Stimulated activated CD4-positive, alpha-beta T cell treated with anti-CD3 and anti-CD28 coated beads, Interleukin-4, amount 100 ng/mL, for 48 hours (primary cell): ENCODE data around the gene GON7.
A peak's percentile ranks its signal among the peaks of the same experiment; 100 is the strongest.
"Not testable (repeated sequence)": the region's sequence is repeated elsewhere in the genome, so short reads cannot be mapped to it uniquely, and the experiment has no call there.

Experiments used
- DNase-seq, 2 donors: peaks; one replicate each; pipeline ENCODE4 v3.0.0-alpha.2; 2020; ENCODE audit warnings: low read depth in 2 of 2

Gene GON7, protein sequence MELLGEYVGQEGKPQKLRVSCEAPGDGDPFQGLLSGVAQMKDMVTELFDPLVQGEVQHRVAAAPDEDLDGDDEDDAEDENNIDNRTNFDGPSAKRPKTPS

DNA sequence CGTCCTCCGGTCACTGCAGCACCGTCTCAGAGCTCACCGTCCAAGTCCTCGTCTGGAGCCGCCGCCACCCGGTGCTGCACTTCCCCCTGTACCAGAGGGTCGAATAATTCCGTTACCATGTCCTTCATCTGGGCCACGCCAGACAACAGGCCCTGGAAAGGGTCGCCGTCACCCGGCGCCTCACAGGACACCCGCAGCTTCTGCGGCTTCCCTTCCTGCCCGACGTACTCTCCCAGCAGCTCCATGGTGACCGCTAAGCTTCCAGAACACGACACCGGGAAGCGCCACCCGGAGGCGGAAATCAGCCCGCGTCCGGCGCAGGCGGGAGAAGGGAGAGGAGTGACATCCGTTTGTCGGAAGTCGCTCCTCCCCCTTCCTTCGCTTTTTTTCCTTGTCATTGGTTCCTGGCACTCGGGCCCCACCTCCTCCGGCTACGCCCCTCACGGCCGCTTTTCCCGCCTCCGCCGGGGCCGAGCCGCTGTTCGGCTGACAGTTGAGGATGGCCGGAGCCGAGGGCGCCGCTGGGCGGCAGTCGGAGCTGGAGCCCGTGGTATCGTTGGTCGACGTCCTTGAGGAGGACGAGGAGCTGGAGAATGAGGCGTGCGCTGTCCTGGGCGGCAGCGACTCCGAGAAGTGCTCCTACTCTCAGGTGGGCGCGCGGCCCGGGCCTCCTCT, at the start of gene GON7, which contains the start of gene UBR7:
Gene GON7, minus strand, starts transcription at position 273 of the 675 bp plus-strand sequence. Its CDS starts 28 bp downstream, at position 245.
Gene UBR7, plus strand, starts transcription at position 464 of the 675 bp plus-strand sequence. Its CDS starts 36 bp downstream, at position 500.
- DNase-seq, result peak; percentile 74 to 91

DNA sequence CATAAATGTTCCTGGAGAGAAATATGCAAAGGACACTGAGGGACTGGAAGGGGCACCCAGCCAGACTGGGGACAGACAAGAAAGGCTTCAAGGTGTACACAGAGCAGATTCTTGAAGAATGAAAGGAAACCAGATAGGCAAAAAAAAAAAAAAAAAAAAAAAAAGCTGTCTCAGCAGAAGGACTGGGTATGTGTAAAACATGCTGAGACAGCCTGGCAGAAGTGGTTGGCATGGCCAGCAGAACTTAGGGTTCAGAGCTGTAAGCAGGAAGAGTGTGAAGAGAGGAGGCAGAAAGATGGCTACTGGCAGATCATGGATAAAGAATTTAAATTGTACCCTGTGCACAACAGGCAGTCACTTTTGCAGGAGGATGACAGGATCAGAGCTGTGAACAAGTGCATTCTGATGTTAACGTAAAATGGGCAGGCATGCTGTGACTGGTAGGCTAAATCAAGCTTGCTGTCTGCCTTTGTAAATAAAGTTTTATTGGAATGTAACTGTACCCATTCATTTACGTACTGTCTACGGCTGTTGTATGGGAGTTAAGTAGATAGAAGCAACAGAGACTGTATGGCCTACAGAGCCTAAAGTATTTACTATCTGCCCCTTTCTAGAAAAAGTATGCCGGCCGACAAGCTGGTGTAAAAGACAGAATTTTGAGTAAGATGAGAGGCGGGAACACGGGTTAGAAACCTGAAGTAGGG, 42.4 kb upstream of the GON7 start:
- no peak for DNase-seq

DNA sequence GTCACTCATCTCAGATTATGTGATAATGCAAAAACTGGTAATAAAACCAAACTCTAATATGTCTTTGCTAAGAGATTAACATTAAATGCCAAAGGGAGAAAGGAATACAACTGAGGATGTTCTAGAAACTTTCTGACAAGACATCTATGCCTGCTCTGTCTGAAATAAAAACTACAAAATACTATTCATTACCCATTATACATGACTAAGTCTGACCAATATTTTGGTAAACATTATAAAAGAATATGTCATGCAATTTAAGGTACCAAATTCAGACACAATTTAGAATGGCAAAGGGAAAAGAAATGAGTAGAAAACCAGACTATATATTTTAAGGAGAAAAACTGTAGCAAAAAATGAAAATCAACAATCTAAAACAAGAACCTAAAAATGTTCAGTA, 39.7 kb upstream of the GON7 start:
- DNase-seq, result no peak

DNA sequence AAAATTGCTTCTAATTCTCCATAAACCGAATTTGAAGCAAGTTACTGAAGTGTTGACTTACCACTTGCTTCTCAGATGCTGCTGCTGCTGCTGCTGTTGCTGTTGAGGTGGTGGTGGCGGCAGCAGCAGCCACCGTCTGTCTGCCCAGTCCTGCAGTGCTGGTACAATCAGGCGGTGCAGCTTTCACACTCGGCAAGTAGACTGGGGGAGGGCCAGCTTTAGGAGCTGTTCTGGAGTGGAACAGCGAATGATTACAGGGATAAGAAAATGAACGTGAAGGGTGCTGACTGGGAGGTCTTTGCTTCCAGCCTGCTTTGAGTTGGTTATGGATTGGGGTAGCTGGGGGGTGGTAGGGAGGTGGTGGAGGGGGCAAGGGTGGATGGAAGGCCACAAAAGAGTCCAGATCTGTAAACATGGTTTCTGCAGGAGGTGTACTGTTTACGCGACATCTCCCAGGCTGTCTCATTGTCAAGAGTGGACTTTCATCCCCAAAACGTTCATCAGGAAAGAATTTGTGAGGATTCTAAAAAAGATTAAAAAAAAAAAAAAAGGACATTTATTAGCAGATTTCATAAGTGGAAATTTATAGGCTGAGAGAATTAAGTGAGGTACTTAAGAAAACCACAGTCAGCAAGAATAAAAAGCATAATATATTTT, 39.0 kb upstream of the GON7 start:
- DNase-seq, result no peak

DNA sequence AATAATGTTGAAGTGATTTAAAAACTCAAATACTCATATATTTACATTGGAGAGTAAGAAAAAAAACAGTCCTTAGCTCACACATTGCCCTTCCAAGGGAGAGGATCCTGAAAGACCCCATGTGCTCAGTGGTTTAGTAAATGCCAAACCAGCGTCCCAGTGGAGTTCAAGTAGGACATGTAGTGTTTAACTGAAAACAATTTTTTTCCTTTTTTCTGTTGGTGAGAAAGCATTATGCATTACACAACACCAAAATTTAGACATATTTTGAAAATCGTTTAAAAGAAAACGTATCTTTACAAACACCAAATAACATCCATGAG, 33.8 kb upstream of the GON7 start:
- no peak for DNase-seq

DNA sequence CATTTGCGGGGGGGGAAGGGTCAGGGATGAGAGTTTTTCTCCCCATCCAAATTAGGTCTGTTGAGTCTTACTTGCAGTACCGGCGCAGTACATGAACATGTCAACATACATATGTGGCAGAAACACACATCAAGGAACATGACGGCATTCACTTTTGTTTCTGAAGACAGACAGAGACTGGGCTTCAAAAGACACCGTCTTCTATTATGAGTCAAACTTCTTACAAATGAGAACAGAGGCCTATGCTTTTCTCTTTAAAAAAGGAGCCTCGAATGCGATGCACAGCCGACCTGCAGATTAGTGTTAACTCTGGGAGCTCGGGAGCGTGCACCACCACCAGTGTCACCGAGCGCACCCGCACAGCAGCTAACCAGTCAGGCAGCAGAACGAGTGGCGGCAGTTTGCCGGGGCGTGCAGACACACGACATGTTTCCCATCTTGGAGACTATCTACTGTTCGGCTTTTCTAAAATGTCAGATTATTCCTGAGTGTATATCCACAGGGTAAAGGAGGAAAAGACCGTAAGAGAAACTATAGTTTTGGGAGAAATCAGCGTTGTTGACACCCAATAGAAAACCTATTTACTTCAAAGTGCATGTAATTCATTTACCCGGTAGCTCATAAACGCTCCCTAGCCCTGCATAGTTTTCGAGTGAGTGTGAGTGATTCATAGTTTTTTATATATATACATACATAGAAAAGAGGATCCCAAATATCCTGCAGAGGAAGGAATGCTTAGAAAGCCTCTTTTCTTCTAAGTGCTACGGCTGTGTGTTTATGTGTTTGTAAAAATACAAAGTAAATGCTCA, 33.2 kb upstream of the GON7 start:
- no peak for DNase-seq

DNA sequence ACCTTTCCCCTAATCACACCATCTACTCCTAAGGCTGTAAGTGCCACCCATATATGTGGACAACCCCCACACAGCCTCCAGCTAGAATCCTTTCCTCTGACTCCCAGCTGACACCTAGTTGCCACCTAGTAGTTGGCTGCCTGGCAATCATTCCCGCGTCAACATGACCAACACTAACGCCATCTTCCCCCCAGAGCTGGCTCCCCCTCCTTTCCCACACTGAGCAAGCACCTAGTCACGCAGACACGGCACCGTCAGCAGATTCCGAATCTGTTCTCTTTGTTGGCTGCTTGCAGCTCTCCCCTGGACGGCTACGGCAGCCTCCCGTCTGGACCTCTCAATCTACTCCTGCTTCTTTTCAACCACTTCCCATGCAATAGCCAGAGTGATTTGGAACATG, 27.9 kb upstream of the GON7 start:
- no peak for DNase-seq

DNA sequence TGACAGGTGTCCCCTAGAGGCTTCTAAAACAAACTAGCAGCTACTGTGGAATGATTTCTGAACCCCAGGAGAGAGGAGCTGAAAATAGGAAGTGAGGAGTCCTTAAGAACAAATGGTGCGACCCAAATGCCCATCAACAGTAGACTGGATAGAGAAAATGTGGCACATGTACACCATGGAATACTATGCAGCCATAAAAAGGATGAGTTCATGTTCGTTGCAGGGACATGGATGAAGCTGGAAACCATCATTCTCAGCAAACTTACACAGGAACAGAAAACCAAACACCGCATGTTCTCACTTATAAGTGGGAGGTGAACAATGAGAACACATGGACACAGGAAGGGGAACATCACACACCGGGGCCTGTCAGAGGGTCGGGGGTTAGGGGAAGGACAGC, 26.2 kb upstream of the GON7 start:
- not testable (repeated sequence) for DNase-seq

DNA sequence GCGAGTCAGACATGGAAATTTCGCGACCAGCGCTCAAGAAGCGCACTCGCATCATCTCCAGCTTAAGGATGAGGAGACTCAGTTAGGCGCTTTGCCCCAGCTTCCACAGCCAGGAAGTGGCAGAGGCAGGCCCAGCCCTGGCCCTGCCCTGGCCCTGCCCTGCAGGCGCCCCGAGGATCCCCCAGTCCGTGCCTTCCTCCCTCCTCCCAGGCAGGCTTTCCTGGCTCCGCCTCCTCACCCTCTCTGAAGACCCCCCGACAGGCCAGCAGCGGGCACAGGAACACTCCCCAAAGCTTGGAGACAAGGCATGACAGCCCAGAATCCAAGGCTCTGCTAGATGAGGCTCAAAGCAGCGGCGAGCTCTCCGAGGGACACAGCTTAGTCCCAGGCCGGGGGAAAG, 25.3 kb upstream of the GON7 start:
- DNase-seq, result no peak

DNA sequence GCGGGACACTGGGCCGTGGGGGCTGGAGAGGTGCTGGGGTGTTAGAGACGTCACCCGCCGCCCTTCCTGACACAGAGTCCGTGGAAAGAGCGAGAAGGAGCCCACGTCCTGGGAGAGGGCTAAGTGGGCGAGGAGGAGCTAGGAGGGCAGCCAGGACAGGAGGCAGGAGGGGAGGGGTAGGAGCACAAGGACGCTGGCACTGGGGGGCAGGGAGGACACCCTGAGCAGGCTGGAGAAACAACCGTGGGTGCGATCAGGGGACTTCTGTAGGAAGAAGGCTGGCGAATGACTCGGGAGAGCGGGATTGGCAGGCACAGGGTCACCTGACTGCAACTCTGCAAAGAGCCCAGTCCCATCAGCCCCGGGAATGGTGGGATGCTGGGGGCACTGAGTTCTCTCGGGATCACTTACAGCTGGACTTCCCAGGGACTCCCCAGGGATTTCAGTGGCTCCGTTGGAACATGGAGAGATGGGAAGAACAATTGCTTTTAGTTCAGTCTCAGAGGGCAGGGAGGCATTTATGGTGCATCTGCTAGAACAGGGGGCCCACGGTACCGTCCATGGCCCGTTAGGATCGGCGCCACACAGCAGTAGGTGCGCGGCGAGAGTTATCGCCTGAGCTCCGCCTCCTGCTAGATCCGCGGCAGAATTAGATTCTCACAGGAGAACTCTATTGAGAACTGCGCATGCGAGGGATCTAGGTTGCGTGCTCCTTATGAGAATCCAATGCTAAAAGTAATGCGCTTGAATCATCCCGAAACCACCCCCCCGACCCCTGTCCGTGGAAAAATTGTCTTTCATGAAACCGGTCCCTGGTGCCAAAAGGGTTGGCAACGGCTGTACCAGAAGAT, 24.5 kb upstream of the GON7 start:
- no peak for DNase-seq

DNA sequence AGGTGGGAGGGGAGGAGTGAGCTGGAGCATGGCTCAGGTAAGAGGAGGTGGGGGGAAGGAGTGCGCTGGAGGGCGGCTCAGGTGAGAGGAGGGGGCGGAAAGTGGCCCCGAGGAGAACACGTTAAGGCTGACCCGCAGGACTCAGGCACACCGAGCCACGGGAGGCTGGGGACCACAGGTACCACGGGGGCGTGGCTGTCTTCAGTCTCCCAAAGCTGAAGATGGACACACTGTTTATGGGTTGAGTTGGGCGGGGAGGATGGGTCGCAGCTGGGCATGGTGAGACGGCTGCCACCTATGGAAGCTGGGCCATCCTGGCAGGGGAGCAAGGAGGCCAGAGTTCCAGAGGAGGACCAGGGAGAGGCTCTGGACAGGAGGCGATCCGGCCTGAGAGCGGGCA, 23.7 kb upstream of the GON7 start:
- DNase-seq, result no peak

DNA sequence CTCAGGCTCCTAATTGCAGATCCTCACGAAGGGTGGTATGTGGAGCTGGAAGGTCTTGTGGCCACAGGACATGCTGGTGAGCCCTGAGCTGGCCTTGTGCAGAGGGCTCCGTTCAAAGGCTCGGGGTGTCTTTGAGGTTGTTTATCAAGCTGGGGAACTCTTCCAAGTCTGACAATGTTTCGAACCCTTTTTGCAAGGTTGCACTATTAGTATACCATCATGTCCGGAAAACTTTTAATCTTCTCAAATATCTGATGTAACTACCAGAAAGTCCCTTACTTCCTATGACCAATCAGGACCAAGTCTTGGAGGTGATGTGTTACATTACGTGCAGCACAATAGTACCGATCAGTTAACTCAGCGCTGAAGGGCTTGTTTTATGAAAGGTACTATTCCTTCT, 21.7 kb upstream of the GON7 start:
- no peak for DNase-seq

DNA sequence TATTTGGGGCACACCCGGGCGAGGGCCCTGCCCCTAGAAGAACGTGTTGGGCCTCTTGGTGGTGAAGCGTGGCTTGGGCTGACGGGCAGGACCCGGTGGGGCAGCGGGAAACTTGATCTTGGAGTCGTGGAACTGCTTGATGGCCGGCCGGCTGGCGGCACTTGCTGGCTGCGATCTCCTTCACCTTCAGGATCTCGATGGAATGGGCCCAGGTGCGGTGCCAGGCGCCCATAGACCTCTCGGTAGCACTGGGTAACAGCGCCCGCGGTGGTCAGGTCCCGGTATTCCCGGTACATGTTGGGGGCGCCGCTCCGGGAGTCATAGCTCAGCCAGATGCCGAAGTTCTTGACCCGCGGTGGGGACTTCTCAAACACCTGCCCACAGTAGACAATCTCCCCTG, 16.7 kb upstream of the GON7 start:
- no peak for DNase-seq

DNA sequence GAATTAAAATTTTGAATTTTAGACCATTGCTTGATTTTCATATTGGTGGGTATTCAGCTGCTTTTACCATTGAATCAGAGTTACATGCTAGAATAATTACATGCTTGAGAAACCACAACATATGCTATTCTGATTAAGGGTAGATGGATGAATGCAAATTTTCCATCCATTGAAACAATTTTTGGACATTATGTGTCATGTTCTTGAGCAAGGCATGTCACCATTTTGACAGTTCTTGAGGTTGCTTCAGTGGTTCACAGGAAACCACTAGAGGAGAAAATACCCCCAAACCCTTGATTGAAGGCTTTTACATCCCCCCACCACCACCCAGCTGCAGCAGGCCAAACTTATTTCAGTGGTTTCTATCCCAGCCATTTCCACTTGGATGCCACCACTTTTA, 13.6 kb upstream of the GON7 start:
- DNase-seq, result no peak

DNA sequence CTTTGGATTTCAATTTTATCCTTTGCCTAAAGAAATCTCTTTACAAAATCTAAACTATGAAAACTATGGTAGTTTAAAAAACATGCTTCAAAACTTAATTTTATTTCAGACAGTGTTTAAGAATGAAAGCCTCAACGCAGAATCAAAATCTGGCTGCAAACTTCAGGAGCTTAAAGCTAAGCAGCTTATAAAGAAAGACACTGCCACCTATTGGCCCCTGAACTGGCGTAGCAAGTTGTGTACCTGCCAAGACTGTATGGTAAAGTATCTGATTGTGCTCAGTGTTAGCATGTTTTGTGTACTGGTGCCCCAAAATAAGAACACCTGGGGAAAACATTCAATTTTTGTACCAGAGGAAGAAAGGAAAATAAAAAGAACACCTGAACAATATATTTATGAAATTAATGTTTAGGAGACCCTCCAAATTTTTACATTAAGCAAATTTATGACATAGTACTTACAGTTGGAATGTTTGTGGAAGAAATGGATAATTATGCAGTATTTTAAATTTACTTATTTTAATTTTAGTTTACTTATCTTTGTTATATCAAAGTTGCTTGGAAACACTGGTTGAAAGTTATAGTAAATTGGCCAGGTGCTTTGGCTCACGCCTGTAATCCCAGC, 12.3 kb upstream of the GON7 start:
- DNase-seq, result no peak

DNA sequence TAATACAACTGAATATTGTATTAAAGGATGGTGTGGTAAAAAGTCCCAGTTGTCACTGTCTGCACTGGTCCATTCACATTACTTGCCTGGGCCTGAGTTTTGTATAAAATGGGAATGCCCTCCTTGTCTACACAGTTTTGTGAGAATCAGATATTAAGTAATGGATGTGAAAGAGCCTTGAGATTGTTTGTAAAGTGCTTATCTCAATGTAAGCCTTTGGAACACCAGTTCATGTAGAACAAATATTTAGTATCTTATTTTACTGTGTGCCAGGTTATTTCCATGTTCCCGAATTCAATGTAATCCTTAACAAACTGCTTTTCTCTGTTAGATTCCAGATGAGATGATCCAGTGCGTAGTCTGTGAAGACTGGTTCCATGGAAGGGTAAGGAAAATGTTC, 7.7 kb upstream of the GON7 start:
- DNase-seq, result no peak

DNA sequence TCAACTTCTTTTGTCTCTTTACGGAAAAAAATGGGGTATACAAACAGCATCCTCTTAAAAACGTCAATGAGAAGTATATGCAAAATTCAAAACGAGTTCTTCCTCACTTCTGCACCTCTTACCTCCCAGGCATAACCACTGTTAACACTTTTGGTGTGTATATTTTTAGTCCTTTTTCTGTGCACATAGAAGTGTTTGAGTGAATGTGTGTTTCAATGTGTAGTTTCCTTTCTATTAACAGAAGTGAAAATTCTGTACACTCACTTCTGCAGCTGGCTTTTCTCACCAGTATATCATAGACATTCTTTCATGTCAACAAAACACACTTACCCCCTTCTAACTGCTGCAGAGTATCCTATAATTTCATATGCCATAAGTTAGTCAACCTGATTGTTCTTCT, 5.6 kb upstream of the GON7 start:
- DNase-seq, result no peak

DNA sequence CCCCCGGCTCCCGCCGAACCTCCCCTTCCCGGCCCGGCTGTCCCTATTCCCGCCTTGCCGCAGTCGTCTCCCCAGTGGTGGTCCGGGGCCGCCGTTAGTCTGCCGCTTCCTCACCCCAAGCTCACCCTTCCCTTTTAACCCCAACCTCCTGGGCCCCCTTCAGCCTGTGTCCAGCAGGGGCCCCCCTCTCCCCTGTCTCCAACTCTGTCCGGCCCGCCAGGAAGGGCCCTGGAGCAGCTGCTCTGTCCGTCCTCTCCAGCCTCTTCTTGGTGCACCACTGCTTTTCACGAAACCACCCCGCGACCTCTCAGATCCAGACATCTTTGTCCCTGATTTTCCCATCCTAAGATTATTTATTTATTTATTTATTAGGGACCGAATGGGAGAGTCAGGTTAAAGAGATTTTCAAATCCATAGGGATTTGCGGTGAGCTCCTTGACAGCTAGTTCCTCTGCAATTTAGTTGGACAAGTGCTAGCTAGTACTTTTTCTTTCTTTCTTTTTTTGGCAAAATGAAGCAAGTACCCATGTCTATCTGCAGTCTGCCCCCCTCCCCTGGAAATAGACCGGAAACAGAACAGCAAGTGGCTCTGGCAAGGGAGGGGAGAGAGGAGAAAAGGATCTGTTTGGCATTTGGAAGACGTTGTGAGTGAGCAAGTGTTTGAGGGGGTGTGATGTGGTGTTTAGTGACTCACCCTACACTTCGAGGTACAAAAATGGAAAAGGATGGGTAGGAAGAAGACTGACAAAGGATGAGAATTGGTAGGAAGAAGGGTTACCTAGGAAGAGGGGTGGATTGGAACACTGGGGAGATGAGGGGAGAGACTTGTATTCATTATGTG, 823 bp upstream of the GON7 start:
- DNase-seq, result no peak

DNA sequence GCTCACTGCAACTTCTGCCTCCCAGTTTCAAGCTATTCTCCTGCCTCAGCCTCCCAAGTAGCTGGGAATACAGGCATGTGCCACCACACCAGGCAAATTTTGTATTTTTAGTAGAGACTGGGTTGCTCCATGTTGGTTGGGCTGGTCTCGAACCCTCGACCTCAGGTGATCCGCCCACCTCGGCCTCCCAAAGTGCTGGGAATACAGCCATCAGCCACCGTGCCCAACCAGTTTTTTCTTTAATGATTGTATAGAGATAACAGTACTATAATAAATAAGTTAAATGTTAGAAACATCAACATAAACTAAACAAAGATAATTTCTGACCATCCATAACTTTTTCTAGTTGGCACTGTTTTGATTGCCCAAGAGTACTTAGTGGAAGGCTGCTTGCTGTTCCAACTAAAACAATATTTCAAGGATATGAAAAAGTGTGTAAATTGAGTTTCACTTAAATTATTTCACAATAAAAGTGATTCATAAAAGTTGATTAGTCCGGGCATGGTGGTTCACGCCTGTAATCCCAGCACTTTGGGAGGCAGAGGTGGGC, 5.6 kb downstream of the GON7 start:
- DNase-seq, result no peak
